SK-N-SH (cell line): ENCODE measurements around the gene JADE2. TPM values are rescaled to one million over a fixed set of nuclear protein-coding genes. Genes with fewer than 3 reads are reported as not detected.

Source experiments
- CTCF ChIA-PET: fragments of 300-600, 350-600 bp; formaldehyde crosslinking; extraction: SDS; loops from one replicate; lab custom pipeline; 2021; lab: Yijun Ruan, JAX
- POLR2A ChIA-PET: fragments of 350-600 bp; sonication (Branson Sonifier 250); formaldehyde crosslinking; extraction: SDS; loops from one replicate; lab custom pipeline; 2020; ENCODE audit warnings: antibody characterized with exemption, inconsistent platforms; lab: Yijun Ruan, JAX
- DNase-seq: peaks from one replicate; pipeline ENCODE4 v3.0.0; 2012
- H2AFZ ChIP-seq: fragments of 200-600 bp; sonication (generic); 2 replicates; pipeline ENCODE4 v1.8.1; 2016; ENCODE audit warnings: antibody characterized with exemption, mild to moderate bottlenecking, low read depth
- H3F3A ChIP-seq: fragments of 200-600 bp; sonication (generic); replicated peaks from 2 replicates; pipeline ENCODE3; 2016; ENCODE audit warnings: antibody characterized with exemption, mild to moderate bottlenecking; ENCODE audit not compliant: insufficient read depth
- H3K27ac ChIP-seq, 2 experiments: fragments of 200-500 bp in 1 of 2; fragments of 200-600 bp in 1 of 2; sonication (Bioruptor generic) in 1 of 2; sonication (generic), shearing (Covaris generic) in 1 of 2; 2 replicates each; pipeline versions ENCODE4 v1.5.1 to v1.6.1; 2014 to 2016; ENCODE audit warnings: low read depth in 2 of 2, inconsistent platforms in 1 of 2, low read length in 1 of 2, mild to moderate bottlenecking in 1 of 2, mixed read lengths in 1 of 2
- H3K27me3 ChIP-seq: fragments of 200-600 bp; sonication (generic), shearing (Covaris generic); 2 replicates; pipeline ENCODE4 v1.6.1; 2016; ENCODE audit warnings: mixed run types; ENCODE audit not compliant: insufficient read depth
- H3K36me3 ChIP-seq, 2 experiments: fragments of 200-500 bp in 1 of 2; fragments of 200-600 bp in 1 of 2; sonication (Bioruptor generic) in 1 of 2; sonication (generic) in 1 of 2; replicated peaks in 1 of 2; 2 replicates each; pipeline versions ENCODE3 to v1.5.1; 2014 to 2016; ENCODE audit warnings: low read length in 1 of 2, mild to moderate bottlenecking in 1 of 2; ENCODE audit not compliant: insufficient read depth in 2 of 2, control insufficient read depth in 1 of 2
- H3K4me1 ChIP-seq, 2 experiments: fragments of 200-500 bp in 1 of 2; fragments of 200-600 bp in 1 of 2; sonication (Bioruptor generic) in 1 of 2; sonication (generic), shearing (Covaris generic) in 1 of 2; 2 replicates each; pipeline versions ENCODE4 v1.5.1 to v1.6.1; 2014 to 2016; ENCODE audit warnings: low read depth in 1 of 2, low read length in 1 of 2, mixed run types in 1 of 2; ENCODE audit not compliant: insufficient read depth in 2 of 2, control insufficient read depth in 1 of 2
- H3K4me2 ChIP-seq: fragments of 200-600 bp; sonication (generic), shearing (Covaris generic); 2 replicates; pipeline ENCODE4 v1.6.1; 2017; ENCODE audit warnings: mixed run types
- H3K4me3 ChIP-seq, 2 experiments: fragments of 200-500 bp in 1 of 2; fragments of 200-600 bp in 1 of 2; sonication (Bioruptor generic) in 1 of 2; sonication (generic), shearing (Covaris generic) in 1 of 2; 2 replicates each; pipeline versions ENCODE4 v1.5.1 to v1.8.1; 2014 to 2016; ENCODE audit warnings: low read depth in 2 of 2, inconsistent platforms in 1 of 2, low read length in 1 of 2, mild to moderate bottlenecking in 1 of 2, mixed read lengths in 1 of 2, moderate library complexity in 1 of 2
- H3K79me2 ChIP-seq: fragments of 200-600 bp; sonication (generic); 2 replicates; pipeline ENCODE4 v1.8.1; 2017; ENCODE audit warnings: mild to moderate bottlenecking; ENCODE audit not compliant: insufficient read depth
- H3K9ac ChIP-seq: fragments of 200-600 bp; sonication (generic); 2 replicates; pipeline ENCODE4 v1.6.1; 2017; ENCODE audit warnings: mixed run types
- H3K9me2 ChIP-seq: fragments of 200-600 bp; sonication (generic); 2 replicates; pipeline ENCODE4 v1.6.1; 2017; ENCODE audit warnings: mixed run types
- H3K9me3 ChIP-seq: fragments of 200-600 bp; sonication (generic); 2 replicates; pipeline ENCODE4 v1.6.1; 2017; ENCODE audit warnings: mixed run types, mild to moderate bottlenecking, moderate library complexity
- H4K20me1 ChIP-seq: fragments of 200-600 bp; sonication (generic); 2 replicates; pipeline ENCODE4 v1.6.1; 2017; ENCODE audit warnings: mild to moderate bottlenecking, mixed run types; ENCODE audit not compliant: insufficient read depth
- CTCF ChIP-seq: fragments of 200-600 bp; sonication (generic); IDR thresholded peaks from 2 replicates; pipeline ENCODE4 v1.6.1; 2017; ENCODE audit warnings: antibody characterized with exemption, mild to moderate bottlenecking, moderate library complexity
- ELF1 ChIP-seq: IDR thresholded peaks from 2 replicates; pipeline ENCODE4 v1.4.0; 2012
- EZH2phosphoT487 ChIP-seq: fragments of 200-600 bp; sonication (generic); IDR thresholded peaks from 2 replicates; pipeline ENCODE4 v1.6.1; 2017; ENCODE audit warnings: low read depth, mixed run types, mild to moderate bottlenecking, antibody characterized with exemption, moderate library complexity, borderline replicate concordance
- FOSL2 ChIP-seq: IDR thresholded peaks from 2 replicates; pipeline ENCODE4 v1.4.0; 2012; ENCODE audit warnings: low read depth, mild to moderate bottlenecking, moderate library complexity, borderline replicate concordance
- GATA2 ChIP-seq: sonication (generic); formaldehyde crosslinking; IDR thresholded peaks from 2 replicates; pipeline ENCODE4 v1.5.0; 2020; ENCODE audit warnings: mild to moderate bottlenecking, missing genetic modification reagents
- JUND ChIP-seq: IDR thresholded peaks from 2 replicates; pipeline ENCODE4 v1.4.0; 2012
- MEF2A ChIP-seq: IDR thresholded peaks from 2 replicates; pipeline ENCODE4 v1.4.0; 2012; ENCODE audit warnings: low read depth, borderline replicate concordance
- NFIC ChIP-seq: IDR thresholded peaks from 2 replicates; pipeline ENCODE4 v1.4.0; 2012; ENCODE audit warnings: borderline replicate concordance
- NRF1 ChIP-seq: IDR thresholded peaks from 2 replicates; pipeline ENCODE4 v1.6.1; 2012; ENCODE audit warnings: low read depth, mild to moderate bottlenecking, low read length
- RAD21 ChIP-seq: IDR thresholded peaks from 2 replicates; pipeline ENCODE4 v1.6.1; 2012; ENCODE audit warnings: mild to moderate bottlenecking, low read length
- RCOR1 ChIP-seq: fragments of 150-350 bp; IDR thresholded peaks from 2 replicates; pipeline ENCODE4 v1.6.1; 2017; ENCODE audit warnings: antibody characterized with exemption, low read length
- RFX5 ChIP-seq: IDR thresholded peaks from 2 replicates; pipeline ENCODE4 v1.6.1; 2012; ENCODE audit warnings: mild to moderate bottlenecking, improper control_type of control experiment, low read length
- TAF1 ChIP-seq: IDR thresholded peaks from 2 replicates; pipeline ENCODE4 v1.6.1; 2012; ENCODE audit warnings: low read depth, mild to moderate bottlenecking, low read length, moderate library complexity, borderline replicate concordance
- TEAD4 ChIP-seq: IDR thresholded peaks from 2 replicates; pipeline ENCODE4 v1.4.0; 2012; ENCODE audit warnings: mild to moderate bottlenecking, borderline replicate concordance; ENCODE audit not compliant: insufficient read depth
- USF1 ChIP-seq: IDR thresholded peaks from 2 replicates; pipeline ENCODE4 v1.4.0; 2012; ENCODE audit warnings: low read depth, borderline replicate concordance
- USF2 ChIP-seq: fragments of 150-350 bp; IDR thresholded peaks from 2 replicates; pipeline ENCODE4 v1.6.1; 2017; ENCODE audit warnings: antibody characterized with exemption, low read length, low read depth, borderline replicate concordance
- YY1 ChIP-seq: IDR thresholded peaks from 2 replicates; pipeline ENCODE4 v1.4.0; 2012; ENCODE audit warnings: low read depth, mild to moderate bottlenecking
- WGBS: methylation state at CpG from one replicate; pipeline ENCODE4 v1.1.6; 2017; ENCODE audit warnings: low lambda C conversion rate; 5-methylcytosine and 5-hydroxymethylcytosine counted together
- polyA plus RNA-seq, 3 experiments: library from polyadenylated mRNA; depleted of rRNA; stranded (reverse); fragments of >200 nt; gene quantifications; 2 replicates each; pipeline ENCODE4 v1.2.3, GENCODE V29; 2012
- TF ChIP-seq, protein P1 (sequence below): IDR thresholded peaks from 2 replicates; pipeline ENCODE4; 2012
- TF ChIP-seq, protein P2 (sequence below): IDR thresholded peaks from 2 replicates; pipeline ENCODE4 v1.4.0; 2012; ENCODE audit warnings: low read depth

The JADE2 gene
- polyA plus RNA-seq, 1 of the 3 experiments (the other 2 are of a cell fraction) = 25.7 TPM

DNA sequence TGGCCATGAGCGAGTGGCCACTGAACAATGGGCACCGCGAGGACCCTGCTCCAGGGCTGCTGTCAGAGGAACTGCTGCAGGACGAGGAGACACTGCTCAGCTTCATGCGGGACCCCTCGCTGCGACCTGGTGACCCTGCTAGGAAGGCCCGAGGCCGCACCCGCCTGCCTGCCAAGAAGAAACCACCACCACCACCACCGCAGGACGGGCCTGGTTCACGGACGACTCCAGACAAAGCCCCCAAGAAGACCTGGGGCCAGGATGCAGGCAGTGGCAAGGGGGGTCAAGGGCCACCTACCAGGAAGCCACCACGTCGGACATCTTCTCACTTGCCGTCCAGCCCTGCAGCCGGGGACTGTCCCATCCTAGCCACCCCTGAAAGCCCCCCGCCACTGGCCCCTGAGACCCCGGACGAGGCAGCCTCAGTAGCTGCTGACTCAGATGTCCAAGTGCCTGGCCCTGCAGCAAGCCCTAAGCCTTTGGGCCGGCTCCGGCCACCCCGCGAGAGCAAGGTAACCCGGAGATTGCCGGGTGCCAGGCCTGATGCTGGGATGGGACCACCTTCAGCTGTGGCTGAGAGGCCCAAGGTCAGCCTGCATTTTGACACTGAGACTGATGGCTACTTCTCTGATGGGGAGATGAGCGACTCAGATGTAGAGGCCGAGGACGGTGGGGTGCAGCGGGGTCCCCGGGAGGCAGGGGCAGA, 53.3 kb downstream of the JADE2 start:
- peaks cover 24 to 51% of the 10 kb centered on the region in 2 experiments for H3K36me3 ChIP-seq
- POLR2A ChIA-PET = interaction anchor here (0.9 to 1.0 kb wide), 2 partner anchors 51 to 167 kb away, joined by 3 read pairs; partner anchors contain the start of gene CDKN2AIPNL
- H3K27ac ChIP-seq = no peak overlapping the region
- 98% methylated on average over 14 of the region's 32 CpGs for WGBS
- H3K4me3 ChIP-seq = no peak overlapping the region
- H3K4me2 ChIP-seq = no peak overlapping the region
- no peaks in the 10 kb centered on the region for H3K27me3 ChIP-seq
- peaks cover 7% of the 10 kb centered on the region for H3F3A ChIP-seq
- H3K9me2 ChIP-seq = no peaks in the 10 kb centered on the region
- H3K79me2 ChIP-seq = no peaks in the 10 kb centered on the region
- H3K9ac ChIP-seq = no peak overlapping the region
- CTCF ChIA-PET = interaction anchor here (0.6 to 4.8 kb wide), 46 partner anchors 8 to 634 kb away, joined by 3 to 53 read pairs (median 4); partner anchors contain the start of genes CDKN2AIPNL, JADE2, PPP2CA and SKP1
- TF ChIP-seq MEF2A (no peak), RFX5 (no peak), EZH2phosphoT487 (no peak), FOSL2 (no peak), USF2 (no peak), TEAD4 (no peak), RAD21 (no peak), NRF1 (no peak), RCOR1 (no peak), USF1 (no peak), CTCF (no peak), ELF1 (no peak), YY1 (no peak), NFIC (no peak), JUND (no peak), GATA2 (CRISPR knock-in tag) (no peak), TAF1 (no peak)
- TF ChIP-seq, protein P1, sequence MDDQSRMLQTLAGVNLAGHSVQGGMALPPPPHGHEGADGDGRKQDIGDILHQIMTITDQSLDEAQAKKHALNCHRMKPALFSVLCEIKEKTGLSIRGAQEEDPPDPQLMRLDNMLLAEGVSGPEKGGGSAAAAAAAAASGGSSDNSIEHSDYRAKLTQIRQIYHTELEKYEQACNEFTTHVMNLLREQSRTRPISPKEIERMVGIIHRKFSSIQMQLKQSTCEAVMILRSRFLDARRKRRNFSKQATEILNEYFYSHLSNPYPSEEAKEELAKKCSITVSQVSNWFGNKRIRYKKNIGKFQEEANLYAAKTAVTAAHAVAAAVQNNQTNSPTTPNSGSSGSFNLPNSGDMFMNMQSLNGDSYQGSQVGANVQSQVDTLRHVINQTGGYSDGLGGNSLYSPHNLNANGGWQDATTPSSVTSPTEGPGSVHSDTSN = no peak
- TF ChIP-seq, protein P2, sequence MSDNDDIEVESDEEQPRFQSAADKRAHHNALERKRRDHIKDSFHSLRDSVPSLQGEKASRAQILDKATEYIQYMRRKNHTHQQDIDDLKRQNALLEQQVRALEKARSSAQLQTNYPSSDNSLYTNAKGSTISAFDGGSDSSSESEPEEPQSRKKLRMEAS = no peak
- no peak overlapping the region for H2AFZ ChIP-seq
- no peaks in the 10 kb centered on the region for H4K20me1 ChIP-seq
- peak; percentile 14 for DNase-seq
- H3K4me1 ChIP-seq = peaks cover 6 to 20% of the 10 kb centered on the region in 2 experiments; a peak in 2 of 4 replicates
- H3K9me3 ChIP-seq = no peaks in the 10 kb centered on the region
